Neural progenitor cell (in vitro differentiated cells): ENCODE data around the gene REM2.

ENCODE experiments used
- CTCF ChIP-seq: fragments of 200-600 bp; sonication (generic); IDR thresholded peaks from 2 replicates; pipeline ENCODE4 v1.5.1; 2017; ENCODE audit warnings: antibody characterized with exemption, mild to moderate bottlenecking
- EZH2 ChIP-seq: fragments of 200-600 bp; sonication (generic); IDR thresholded peaks from 2 replicates; pipeline ENCODE4 v1.6.1; 2017; ENCODE audit warnings: antibody characterized with exemption, mild to moderate bottlenecking, moderate library complexity
- EZH2phosphoT487 ChIP-seq: fragments of 200-600 bp; sonication (generic); IDR thresholded peaks from 2 replicates; pipeline ENCODE4 v1.6.1; 2017; ENCODE audit warnings: antibody characterized with exemption

GRCh38 chr14:22892488-22892887, 9.5 kb downstream of the REM2 start:
- TF ChIP-seq EZH2 (no peak), CTCF (no peak), EZH2phosphoT487 (no peak)
